Mesenchymal stem cell (in vitro differentiated cells and primary cell): Measurements from ENCODE around the gene FGR.

Experiments
- DNase-seq: peaks from one replicate; pipeline ENCODE4 v3.0.0-alpha.2; 2013
- H2AFZ ChIP-seq: one replicate; pipeline ENCODE4 v1.6.1; 2013; ENCODE audit warnings: low read depth, mild to moderate bottlenecking, control low read depth, inconsistent platforms, low read length, moderate library complexity
- H2AK5ac ChIP-seq: 2 replicates; pipeline ENCODE4 v1.6.1; 2013; ENCODE audit warnings: low read length, moderate library complexity, mild to moderate bottlenecking, inconsistent platforms; ENCODE audit not compliant: severe bottlenecking
- H2BK120ac ChIP-seq: one replicate; pipeline ENCODE4 v1.6.1; 2013; ENCODE audit warnings: low read depth, mild to moderate bottlenecking, inconsistent platforms, low read length, moderate library complexity
- H2BK12ac ChIP-seq, 2 experiments: one replicate each; pipeline ENCODE4 v1.6.1; 2013; ENCODE audit warnings: inconsistent platforms in 2 of 2, low read length in 2 of 2, mild to moderate bottlenecking in 2 of 2, moderate library complexity in 2 of 2, control low read depth in 1 of 2
- H2BK15ac ChIP-seq: one replicate; pipeline ENCODE4 v1.6.1; 2013; ENCODE audit warnings: mild to moderate bottlenecking, low read depth, inconsistent platforms; ENCODE audit not compliant: poor library complexity, severe bottlenecking
- H2BK5ac ChIP-seq: 2 replicates; pipeline ENCODE4 v1.6.1; 2013; ENCODE audit warnings: low read depth, mild to moderate bottlenecking, low read length, control low read depth, inconsistent platforms; ENCODE audit not compliant: poor library complexity, severe bottlenecking
- H3K14ac ChIP-seq, 2 experiments: one replicate each; pipeline ENCODE4 v1.6.1; 2013; ENCODE audit warnings: inconsistent platforms in 2 of 2, low read length in 2 of 2, control low read depth in 1 of 2, mild to moderate bottlenecking in 1 of 2, moderate library complexity in 1 of 2
- H3K18ac ChIP-seq, 2 experiments: one replicate each; pipeline ENCODE4 v1.6.1; 2013; ENCODE audit warnings: inconsistent platforms in 2 of 2, low read length in 2 of 2, control low read depth in 1 of 2, low read depth in 1 of 2, mild to moderate bottlenecking in 1 of 2
- H3K23ac ChIP-seq, 2 experiments: one replicate each; pipeline ENCODE4 v1.6.1; 2013; ENCODE audit warnings: inconsistent platforms in 2 of 2, low read length in 2 of 2, mild to moderate bottlenecking in 2 of 2, moderate library complexity in 2 of 2, control low read depth in 1 of 2
- H3K27ac ChIP-seq: 2 replicates; pipeline ENCODE4 v1.5.1; 2013; ENCODE audit warnings: mild to moderate bottlenecking, moderate library complexity, low read length, control low read depth, inconsistent platforms; ENCODE audit not compliant: poor library complexity, severe bottlenecking
- H3K27me3 ChIP-seq, 2 experiments: 2 replicates each; pipeline versions ENCODE4 v1.6.1 to v1.7.0; 2013; ENCODE audit warnings: low read length in 2 of 2, mild to moderate bottlenecking in 2 of 2, moderate library complexity in 2 of 2, control low read depth in 1 of 2, inconsistent platforms in 1 of 2; ENCODE audit not compliant: control insufficient read depth in 1 of 2, insufficient read depth in 1 of 2
- H3K36me3 ChIP-seq, 2 experiments: 2 replicates each; pipeline versions ENCODE4 v1.6.1 to v1.7.0; 2013; ENCODE audit warnings: low read length in 2 of 2, control low read depth in 1 of 2, inconsistent platforms in 1 of 2, low read depth in 1 of 2, mild to moderate bottlenecking in 1 of 2; ENCODE audit not compliant: insufficient read depth in 2 of 2, control insufficient read depth in 1 of 2
- H3K4ac ChIP-seq, 2 experiments: one replicate each; pipeline ENCODE4 v1.6.1; 2013; ENCODE audit warnings: inconsistent platforms in 2 of 2, low read length in 2 of 2, mild to moderate bottlenecking in 2 of 2, moderate library complexity in 2 of 2, control low read depth in 1 of 2, low read depth in 1 of 2
- H3K4me1 ChIP-seq: 2 replicates; pipeline ENCODE4 v1.6.1; 2013; ENCODE audit warnings: low read depth, low read length, control low read depth; ENCODE audit not compliant: control insufficient read depth, insufficient read depth
- H3K4me2 ChIP-seq: 2 replicates; pipeline ENCODE4 v1.6.1; 2013; ENCODE audit warnings: low read length, mild to moderate bottlenecking, inconsistent platforms; ENCODE audit not compliant: poor library complexity, severe bottlenecking
- H3K4me3 ChIP-seq, 2 experiments: 2 replicates each; pipeline versions ENCODE4 v1.5.1 to v1.7.0; 2013; ENCODE audit warnings: low read length in 2 of 2, mild to moderate bottlenecking in 2 of 2, control low read depth in 1 of 2, low read depth in 1 of 2; ENCODE audit not compliant: insufficient read depth in 1 of 2
- H3K79me1 ChIP-seq: replicated peaks from 2 replicates; pipeline ENCODE4 v1.6.1; 2013; ENCODE audit warnings: mild to moderate bottlenecking, control low read depth, low read length, inconsistent platforms; ENCODE audit not compliant: poor library complexity, severe bottlenecking
- H3K9ac ChIP-seq: 2 replicates; pipeline ENCODE4 v1.7.0; 2013; ENCODE audit warnings: mild to moderate bottlenecking, low read length, moderate library complexity
- H3K9me3 ChIP-seq: 2 replicates; pipeline ENCODE4 v1.7.0; 2013; ENCODE audit warnings: mild to moderate bottlenecking, low read length; ENCODE audit not compliant: control insufficient read depth
- H4K8ac ChIP-seq: one replicate; pipeline ENCODE4 v1.6.1; 2013; ENCODE audit warnings: inconsistent platforms, mild to moderate bottlenecking, low read length, moderate library complexity
- H4K91ac ChIP-seq: one replicate; pipeline ENCODE4 v1.6.1; 2013; ENCODE audit warnings: mild to moderate bottlenecking, low read length, inconsistent platforms
- WGBS: methylation state at CpG from one replicate; pipeline ENCODE4 v1.1.7; 2013; ENCODE audit warnings: mixed read lengths; 5-methylcytosine and 5-hydroxymethylcytosine counted together

Gene FGR

GRCh38 chr1:27600498-27601175 is 34.3 kb downstream of the FGR start:
- H3K27ac ChIP-seq, result no peak overlapping the region
- no peak overlapping the region for H3K23ac ChIP-seq
- peaks cover 65% of the 10 kb centered on the region for H3K4me1 ChIP-seq
- no peak overlapping the region for H2BK15ac ChIP-seq
- H4K91ac ChIP-seq, result no peak overlapping the region
- H3K4ac ChIP-seq, result no peak overlapping the region
- H3K27me3 ChIP-seq, result no peaks in the 10 kb centered on the region
- peaks cover 6 to 15% of the 10 kb centered on the region in 2 experiments for H3K36me3 ChIP-seq
- H3K14ac ChIP-seq, result no peak overlapping the region
- WGBS, result 65% methylated on average over 3 of the region's 3 CpGs
- peaks cover 11% of the 10 kb centered on the region for H3K79me1 ChIP-seq
- no peak overlapping the region for H2BK5ac ChIP-seq
- peak overlapping the region in 1 of 2 experiments; percentile 52 for H3K18ac ChIP-seq
- no peak overlapping the region for H2BK12ac ChIP-seq
- no peak overlapping the region for H2AFZ ChIP-seq
- DNase-seq, result peak; percentile 63
- H3K4me3 ChIP-seq, result peak overlapping the region in 1 of 2 experiments; percentile 93
- peak overlapping the region; percentile 67 for H3K4me2 ChIP-seq
- no peak overlapping the region for H2BK120ac ChIP-seq
- H2AK5ac ChIP-seq, result no peak overlapping the region
- peak overlapping the region; percentile 89 for H3K9ac ChIP-seq
- no peak overlapping the region for H4K8ac ChIP-seq
- no peaks in the 10 kb centered on the region for H3K9me3 ChIP-seq

GRCh38 chr1:27599605-27600497 is 35.1 kb downstream of the FGR start:
- Histone ChIP-seq H3K23ac (peak overlapping the region in 1 of 2 experiments; percentile 74), H2BK5ac (no peak overlapping the region), H3K14ac (peak overlapping the region in 1 of 2 experiments; percentile 7), H3K36me3 (peaks cover 10 to 18% of the 10 kb centered on the region in 2 experiments), H3K27me3 (no peaks in the 10 kb centered on the region), H3K79me1 (peaks cover 12% of the 10 kb centered on the region), H4K91ac (no peak overlapping the region), H2BK12ac (peak overlapping the region; percentile 49 to 68), H2BK15ac (no peak overlapping the region), H3K18ac (peak overlapping the region in 1 of 2 experiments; percentile 97), H2BK120ac (no peak overlapping the region), H3K4me1 (peaks cover 72% of the 10 kb centered on the region), H3K27ac (peak overlapping the region; percentile 46), H3K9me3 (no peaks in the 10 kb centered on the region), H3K4ac (peak overlapping the region in 1 of 2 experiments; percentile 56), H4K8ac (no peak overlapping the region), H3K4me2 (peak overlapping the region; percentile 26), H2AFZ (no peak overlapping the region), H3K4me3 (peak overlapping the region in 1 of 2 experiments; percentile 35), H3K9ac (peak overlapping the region; percentile 67), H2AK5ac (peak overlapping the region; percentile 28)
- DNase-seq, result no peak
- WGBS, result 33% methylated on average over 8 of the region's 9 CpGs

GRCh38 chr1:27598902-27599528 is 36.0 kb downstream of the FGR start:
- Histone ChIP-seq H3K18ac (peak overlapping the region; percentile 40 to 97), H3K4me1 (peaks cover 77% of the 10 kb centered on the region), H2BK15ac (peak overlapping the region; percentile 85), H2BK12ac (peak overlapping the region; percentile 68 to 81), H3K4me2 (peak overlapping the region; percentile 12), H3K23ac (peak overlapping the region in 1 of 2 experiments; percentile 74), H2AFZ (no peak overlapping the region), H2BK5ac (no peak overlapping the region), H2AK5ac (peak overlapping the region; percentile 88), H3K27me3 (no peaks in the 10 kb centered on the region), H2BK120ac (peak overlapping the region; percentile 74), H3K36me3 (peaks cover 10 to 21% of the 10 kb centered on the region in 2 experiments), H3K4me3 (peak overlapping the region in 1 of 2 experiments; percentile 35), H3K9me3 (no peaks in the 10 kb centered on the region), H4K91ac (peak overlapping the region; percentile 96), H3K9ac (peak overlapping the region; percentile 67), H3K27ac (peak overlapping the region; percentile 46), H3K4ac (peak overlapping the region; percentile 19 to 96), H3K79me1 (peaks cover 12% of the 10 kb centered on the region), H4K8ac (peak overlapping the region; percentile 67), H3K14ac (peak overlapping the region in 1 of 2 experiments; percentile 80)
- WGBS, result under 1% methylated on average over 6 of the region's 6 CpGs
- peak; percentile 93 for DNase-seq
